HUDEP-2 (cell line): ENCODE data around the gene CRYGB.

ENCODE experiments used
- DNase-seq, 76 experiments: peaks; one replicate each; lab custom pipeline; 2025; ENCODE audit not compliant: unreplicated experiment in 76 of 76; lab: John Stamatoyannopoulos, UW

CRYGB gene

GRCh38 chr2:208146006-208146405, at the start of gene CRYGB:
Gene CRYGB (minus strand): TSS chr2:208146158. CDS start chr2:208146120, 38 bp downstream.
- DNase-seq, result no peak

- DNase-seq, result no peak
Measured at GRCh38 chr2:208195531-208195930, 49.6 kb upstream of the CRYGB start.

GRCh38 chr2:208192611-208193236, 46.8 kb upstream of the CRYGB start:
- DNase-seq, result no peak

GRCh38 chr2:208189810-208190503, 44.0 kb upstream of the CRYGB start, which contains the start of gene C2orf80:
Gene C2orf80 (minus strand): TSS chr2:208190030. CDS start chr2:208186986, 3,044 bp downstream.
- no peak for DNase-seq

GRCh38 chr2:208189069-208189809, 43.3 kb upstream of the CRYGB start:
- DNase-seq, result no peak

DNA sequence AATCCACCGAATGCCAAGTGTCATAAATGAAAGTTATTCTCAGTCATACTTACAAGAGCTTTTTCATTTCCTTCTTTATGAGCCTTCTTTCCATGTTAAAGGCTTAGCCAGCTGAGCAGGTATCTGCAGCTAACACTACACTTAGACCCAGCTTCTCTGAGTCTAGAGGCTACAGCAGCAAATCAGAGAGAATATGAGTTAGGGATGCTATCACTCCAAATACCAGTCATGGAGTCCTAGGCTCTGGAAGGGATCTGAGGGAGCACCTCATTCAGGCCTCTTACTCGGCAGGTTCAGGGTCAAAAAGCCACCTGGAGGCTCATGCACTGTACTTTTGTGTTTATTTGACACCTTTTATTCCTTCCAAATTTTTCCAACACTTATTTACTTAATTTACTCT, 40.9 kb upstream of the CRYGB start:
- DNase-seq, result no peak

DNA sequence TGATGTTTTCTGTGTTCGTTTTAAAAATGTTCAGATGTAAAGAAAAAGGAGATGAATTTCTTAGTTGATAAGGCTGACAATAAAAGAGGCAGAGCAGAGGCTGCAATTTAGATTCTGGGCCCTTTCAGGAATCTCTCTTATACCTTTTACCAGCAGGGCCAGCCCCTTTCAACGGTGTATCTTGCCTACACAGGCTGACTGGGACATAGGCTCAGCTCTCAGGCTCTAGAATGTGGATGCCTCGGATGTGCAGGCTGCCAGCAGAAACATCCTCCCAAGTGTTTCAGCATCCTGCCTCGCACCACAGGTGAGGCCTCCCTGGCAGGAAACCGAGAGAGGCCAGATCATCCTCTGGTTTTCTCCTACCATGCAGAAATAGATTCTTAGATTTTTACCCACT, 40.5 kb upstream of the CRYGB start:
- DNase-seq, result no peak

DNA sequence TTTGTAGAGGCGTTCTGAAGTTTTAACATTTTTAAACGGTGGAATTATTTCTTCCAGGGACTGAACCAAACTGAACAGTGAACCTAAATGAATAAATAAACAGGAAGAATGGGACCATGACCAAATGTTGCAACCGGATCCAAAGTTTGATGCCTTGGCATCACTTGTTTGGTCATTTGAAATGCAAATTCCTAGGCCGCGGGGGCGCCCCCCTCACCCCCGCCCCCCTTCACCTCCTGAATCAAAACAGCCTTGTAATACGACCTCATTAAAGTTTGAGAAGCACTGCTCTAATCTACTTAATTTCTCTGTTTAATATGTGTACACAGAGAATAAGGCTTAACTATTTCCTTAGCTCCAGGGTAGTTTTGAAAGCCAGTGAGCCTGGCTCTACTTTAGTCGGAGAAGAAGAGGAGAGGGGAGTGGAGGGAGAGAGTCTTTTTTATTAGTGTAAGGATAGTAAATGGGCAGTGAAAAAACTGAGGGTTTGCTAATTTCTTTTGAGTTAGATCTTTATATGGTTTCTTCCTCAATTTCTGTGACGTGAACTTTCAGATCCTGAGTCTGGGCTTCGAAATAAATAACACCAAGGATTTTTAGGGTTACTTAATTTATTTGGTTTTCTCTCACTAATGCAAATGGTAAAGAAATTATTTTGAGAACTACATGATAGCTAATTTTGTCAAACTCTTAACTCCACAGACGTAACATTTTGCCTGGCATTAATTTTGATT, 38.2 kb upstream of the CRYGB start:
- no peak for DNase-seq

GRCh38 chr2:208183526-208183925, 37.6 kb upstream of the CRYGB start:
- DNase-seq, result no peak

GRCh38 chr2:208182835-208183234, 36.9 kb upstream of the CRYGB start:
- DNase-seq, result no peak

- no peak for DNase-seq
Measured at GRCh38 chr2:208179028-208179609, 33.2 kb upstream of the CRYGB start.

- DNase-seq, result no peak
Measured at GRCh38 chr2:208175840-208176153, 29.8 kb upstream of the CRYGB start.

DNA sequence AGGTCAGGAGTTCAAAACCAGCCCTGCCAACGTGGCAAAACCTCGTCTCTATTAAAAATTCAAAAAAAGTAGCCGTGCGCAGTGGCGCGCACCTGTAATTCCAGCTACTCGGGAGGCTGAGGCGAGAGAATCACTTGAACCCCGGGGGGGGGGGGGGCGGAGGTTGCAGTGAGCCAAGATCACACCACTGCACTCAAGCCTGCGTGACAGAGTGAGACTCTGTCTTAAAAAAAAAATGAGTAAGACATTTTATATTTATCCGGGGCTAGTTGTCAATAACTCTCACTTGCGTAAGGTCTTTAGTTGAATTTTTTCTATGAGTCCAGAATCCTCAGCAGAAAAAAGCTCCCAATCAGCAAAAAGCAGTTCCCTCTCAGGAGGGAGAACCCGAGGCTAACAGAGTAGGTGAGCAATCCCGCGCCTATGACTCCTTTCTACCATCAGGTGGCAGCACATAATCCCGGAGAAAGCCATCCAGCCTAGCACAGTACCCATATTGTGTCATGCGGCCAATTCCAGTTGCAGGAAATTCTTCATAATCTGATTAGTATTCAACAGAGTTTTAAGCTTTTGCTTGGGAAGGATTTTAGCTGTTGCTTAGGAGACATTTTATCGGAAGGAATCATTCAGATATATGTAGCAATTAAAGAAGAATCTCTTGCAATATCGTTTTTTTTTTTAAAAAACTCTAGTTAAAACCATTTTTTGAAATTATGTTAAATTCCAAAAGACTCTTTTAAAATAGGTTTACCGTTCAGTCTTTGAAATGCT, 29.3 kb upstream of the CRYGB start:
- peak in 66 of 76 experiments; percentile 1 to 81 (median 42) for DNase-seq

DNA sequence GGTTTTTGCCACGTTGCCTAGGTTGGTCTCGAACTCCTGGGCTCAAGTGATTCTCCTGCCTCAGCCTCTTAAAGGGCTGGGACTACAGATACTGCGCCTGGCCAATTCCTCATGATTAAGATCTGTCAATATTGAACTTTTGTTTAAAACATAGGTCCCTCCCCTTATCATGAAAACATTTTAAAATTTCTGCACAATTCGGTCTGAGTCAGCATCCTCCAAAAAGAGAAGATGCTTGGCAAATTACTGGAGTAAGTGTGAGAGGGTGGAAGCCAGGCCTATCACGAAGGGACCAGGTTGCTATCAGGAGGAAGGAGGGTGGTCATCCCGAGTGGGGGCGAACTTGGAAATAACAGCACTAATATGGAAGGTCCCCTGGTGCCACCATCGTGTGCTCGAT, 28.2 kb upstream of the CRYGB start:
- no peak for DNase-seq

DNA sequence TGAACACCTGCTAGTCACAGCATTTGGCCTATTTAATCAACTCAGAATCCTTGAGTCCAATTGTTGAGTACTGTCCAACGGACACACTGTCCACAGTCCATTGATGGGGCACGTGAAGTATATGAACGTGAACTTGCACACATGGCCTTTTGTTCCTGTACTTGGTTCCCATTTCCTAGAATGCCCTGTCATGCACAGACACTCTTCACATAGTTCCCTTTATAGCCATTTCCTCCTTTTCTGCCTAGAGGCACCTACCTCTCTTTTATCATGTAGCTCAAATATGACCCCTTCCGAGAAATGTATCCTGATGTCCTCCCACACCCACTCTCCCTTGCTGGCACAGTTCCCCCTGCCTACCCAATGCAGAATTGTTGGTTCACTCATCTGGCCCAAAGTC, 26.2 kb upstream of the CRYGB start:
- peak in 13 of 76 experiments; percentile 1 to 42 (median 23) for DNase-seq

- no peak for DNase-seq
Measured at GRCh38 chr2:208164951-208165755, 19.2 kb upstream of the CRYGB start.

GRCh38 chr2:208163489-208163888, 17.5 kb upstream of the CRYGB start, which contains the start of gene CRYGA:
Gene CRYGA (minus strand): TSS chr2:208163589. CDS start chr2:208163556, 33 bp downstream.
- DNase-seq, result no peak

DNA sequence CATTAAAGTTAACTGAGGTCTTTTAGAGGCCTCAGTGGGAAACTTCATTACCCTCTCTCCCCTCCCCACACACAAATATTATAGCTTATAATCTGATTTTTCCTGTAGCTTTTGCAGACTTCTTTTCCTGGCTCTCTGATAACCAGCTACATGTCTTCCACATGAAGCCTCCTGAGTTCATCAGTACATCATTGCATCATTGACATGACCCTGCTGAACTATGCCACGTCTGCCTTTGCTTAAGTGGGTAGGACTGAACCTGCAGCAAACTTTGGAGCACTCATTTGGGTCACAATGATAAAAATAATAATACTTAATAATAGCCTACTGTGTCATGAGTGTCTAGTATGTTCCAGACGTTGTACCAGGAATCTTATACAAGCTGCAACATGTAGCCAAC, 10.5 kb upstream of the CRYGB start:
- DNase-seq, result no peak

DNA sequence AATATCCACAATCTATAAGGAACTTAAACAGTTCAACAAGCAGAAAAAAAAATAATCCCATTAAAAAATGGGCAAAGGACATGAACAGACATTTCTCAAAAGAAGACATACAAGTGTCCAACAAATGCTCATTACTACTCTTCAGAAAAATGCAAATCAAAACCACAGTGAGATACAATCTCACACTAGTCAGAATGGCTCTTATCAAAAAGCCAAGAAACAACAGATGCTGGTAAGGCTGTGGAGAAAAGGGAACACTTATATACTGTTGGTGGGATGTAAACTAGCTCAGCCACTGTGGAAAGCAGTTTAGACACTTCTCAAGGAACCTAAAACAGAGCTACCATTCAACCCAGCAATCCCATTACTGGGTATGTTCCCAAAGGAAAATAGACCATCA, 7.2 kb upstream of the CRYGB start:
- DNase-seq, result no peak
